Right cardiac atrium (tissue), 5 donors: ENCODE data around the gene PYHIN1. TPM values are rescaled to one million over a fixed set of nuclear protein-coding genes. Genes with fewer than 3 reads are reported as not detected.
"Not testable (repeated sequence)": the region's sequence is repeated elsewhere in the genome, so short reads cannot be mapped to it uniquely, and the experiment has no call there.

Source experiments
- ATAC-seq, 2 donors: fragments of 200-7000 bp; cut with Tn5 transposase; one replicate each; pipeline versions ENCODE4 v1.8.0 to v1.9.1; 2020; ENCODE audit warnings: moderate library complexity in 2 of 2, mild to moderate bottlenecking in 1 of 2
- DNase-seq, 3 donors: peaks; one replicate each; pipeline ENCODE4 v3.0.0-alpha.2; 2020
- H3K27ac ChIP-seq: one replicate; pipeline ENCODE4 v1.5.1; 2013; ENCODE audit warnings: mild to moderate bottlenecking, low read length, control low read depth, moderate library complexity
- H3K27me3 ChIP-seq: one replicate; pipeline ENCODE4 v1.6.1; 2013; ENCODE audit not compliant: control insufficient read depth, insufficient read depth
- H3K4me1 ChIP-seq: one replicate; pipeline ENCODE4 v1.6.1; 2013; ENCODE audit warnings: low read length; ENCODE audit not compliant: control insufficient read depth, insufficient read depth
- H3K4me3 ChIP-seq: one replicate; pipeline ENCODE4 v1.5.1; 2013; ENCODE audit warnings: low read length, control low read depth
- H3K9me3 ChIP-seq: one replicate; pipeline ENCODE4 v1.6.1; 2013; ENCODE audit warnings: low read length; ENCODE audit not compliant: control insufficient read depth
- WGBS: extraction: QIAGEN DNeasy Blood & Tissue Kit; methylation state at CpG from one replicate; pipeline ENCODE4 v1.1.7; 2013; 5-methylcytosine and 5-hydroxymethylcytosine counted together
- intact Hi-C, 4 donors: fragments of 100-400 bp; cut with DNase I; formaldehyde crosslinking; loops; one replicate each; pipeline versions ENCODE4 v1.11.0 to v1.14.0; 2022 to 2023
- polyA plus RNA-seq: library from polyadenylated mRNA; stranded (reverse); fragments of 200-250 nt; gene quantifications from one replicate; pipeline ENCODE4 v1.2.3, GENCODE V29; 2013
- total RNA-seq, 4 donors: library from RNA; stranded (reverse); fragmentation: NEBNext Ultra II Directional; extraction: Animal tissue kit (Norgen Biotek cat#: 25700); gene quantifications; one replicate each; pipeline ENCODE4 v1.2.1, GENCODE V29; 2021
- donor health status: healthy with polysubstance abuse.
- donor health status: DM: no; HTN: yes; CAD: no.
- donor health status: DM: no; HTN: no; CAD: no.
- donor health status: DM: no; HTN: yes; CAD: no; lungs with severe emphysema.
- donor health status: DM: yes; HTN: yes; CAD: no.

The PYHIN1 gene
- total and polyA plus RNA-seq, 5 donors: 0.20 to 0.66 (median 0.59) TPM; not detected in 1

DNA sequence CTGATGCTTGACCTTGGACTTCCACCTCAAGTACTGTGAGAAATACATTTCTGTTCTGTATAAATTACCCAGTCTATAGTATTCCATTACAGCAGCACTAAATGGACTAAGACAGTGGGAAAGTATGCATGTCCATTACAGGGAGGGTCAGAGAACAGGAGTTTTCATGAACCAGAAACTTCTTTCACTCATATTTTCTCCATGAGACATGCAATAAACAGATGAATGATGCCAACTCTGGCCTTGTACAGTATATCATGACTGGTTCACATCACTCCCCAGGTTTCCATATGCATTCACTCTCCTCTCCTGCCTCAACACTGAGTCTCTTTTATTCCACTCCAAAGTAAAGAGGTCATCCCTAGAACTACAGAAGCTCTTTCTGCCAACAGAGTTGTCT lies 73.8 kb downstream of the PYHIN1 start:
- Histone ChIP-seq H3K27ac (peak overlapping the region; percentile 57), H3K4me3 (no peak overlapping the region), H3K9me3 (no peaks in the 10 kb centered on the region), H3K27me3 (no peaks in the 10 kb centered on the region), H3K4me1 (no peaks in the 10 kb centered on the region)
- no peak for ATAC-seq
- intact Hi-C loops: no loop called here
- no peak for DNase-seq

GRCh38 chr1:159005676-159006075 lies 74.3 kb downstream of the PYHIN1 start:
- intact Hi-C loops: no loop called here
- peak overlapping the region; percentile 57 for H3K27ac ChIP-seq
- DNase-seq: peak in 2 of 3 donors; percentile 29 to 60
- H3K27me3 ChIP-seq: no peaks in the 10 kb centered on the region
- H3K4me3 ChIP-seq: no peak overlapping the region
- no peaks in the 10 kb centered on the region for H3K4me1 ChIP-seq
- H3K9me3 ChIP-seq: no peaks in the 10 kb centered on the region
- ATAC-seq: peak; percentile 56 to 71
- 33% methylated on average over 6 of the region's 6 CpGs for WGBS

- H3K9me3 ChIP-seq, DNase-seq, ATAC-seq, H3K27me3 ChIP-seq, H3K4me3 ChIP-seq, intact Hi-C loops, H3K4me1 ChIP-seq: not testable (repeated sequence)
- WGBS: 66% methylated on average over 11 of the region's 11 CpGs
- peak overlapping the region; percentile 57 for H3K27ac ChIP-seq
These were observed 75.0 kb downstream of the PYHIN1 start for GRCh38 chr1:159006210-159006807.

GRCh38 chr1:159007726-159008125 lies 76.4 kb downstream of the PYHIN1 start:
- no peak overlapping the region for H3K4me3 ChIP-seq
- H3K27ac ChIP-seq: no peak overlapping the region
- intact Hi-C loops: no loop called here
- H3K27me3 ChIP-seq: no peaks in the 10 kb centered on the region
- no peaks in the 10 kb centered on the region for H3K9me3 ChIP-seq
- DNase-seq: no peak
- no peaks in the 10 kb centered on the region for H3K4me1 ChIP-seq
- no peak for ATAC-seq

- Histone ChIP-seq H3K4me1 (no peaks in the 10 kb centered on the region), H3K27me3 (no peaks in the 10 kb centered on the region), H3K4me3 (no peak overlapping the region), H3K9me3 (no peaks in the 10 kb centered on the region), H3K27ac (peak overlapping the region; percentile 48)
- intact Hi-C loops: no loop called here
- DNase-seq (no peak), ATAC-seq (peak in 1 of 2 donors; percentile 2)
- WGBS: 47% methylated on average over 4 of the region's 4 CpGs
These were observed 77.4 kb downstream of the PYHIN1 start for GRCh38 chr1:159008744-159009188.

DNA sequence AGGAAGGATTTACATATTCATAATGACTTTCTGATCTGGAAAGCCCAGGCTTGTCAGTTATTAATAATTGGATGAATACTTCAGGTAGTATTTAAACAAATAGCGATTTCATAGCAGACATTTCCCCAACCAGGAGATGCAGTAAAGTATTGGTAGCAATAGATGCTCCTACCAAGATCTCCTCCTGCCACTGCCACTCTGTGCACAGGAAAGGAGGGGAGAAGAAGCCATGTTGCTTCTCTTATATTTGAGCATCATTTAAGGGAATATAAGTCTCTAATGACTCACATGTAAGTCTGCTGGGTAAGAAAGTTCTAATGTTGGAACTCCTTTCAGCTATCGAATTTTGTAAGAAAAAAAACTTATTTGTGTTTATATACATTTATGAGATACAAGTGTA lies 77.9 kb downstream of the PYHIN1 start:
- WGBS: 51% methylated on average over 2 of the region's 2 CpGs
- Histone ChIP-seq H3K4me1 (peaks cover 3% of the 10 kb centered on the region), H3K27ac (peak overlapping the region; percentile 82), H3K27me3 (no peaks in the 10 kb centered on the region), H3K4me3 (peak overlapping the region; percentile 93), H3K9me3 (no peaks in the 10 kb centered on the region)
- intact Hi-C loops: no loop called here
- no peak for ATAC-seq
- no peak for DNase-seq

DNA sequence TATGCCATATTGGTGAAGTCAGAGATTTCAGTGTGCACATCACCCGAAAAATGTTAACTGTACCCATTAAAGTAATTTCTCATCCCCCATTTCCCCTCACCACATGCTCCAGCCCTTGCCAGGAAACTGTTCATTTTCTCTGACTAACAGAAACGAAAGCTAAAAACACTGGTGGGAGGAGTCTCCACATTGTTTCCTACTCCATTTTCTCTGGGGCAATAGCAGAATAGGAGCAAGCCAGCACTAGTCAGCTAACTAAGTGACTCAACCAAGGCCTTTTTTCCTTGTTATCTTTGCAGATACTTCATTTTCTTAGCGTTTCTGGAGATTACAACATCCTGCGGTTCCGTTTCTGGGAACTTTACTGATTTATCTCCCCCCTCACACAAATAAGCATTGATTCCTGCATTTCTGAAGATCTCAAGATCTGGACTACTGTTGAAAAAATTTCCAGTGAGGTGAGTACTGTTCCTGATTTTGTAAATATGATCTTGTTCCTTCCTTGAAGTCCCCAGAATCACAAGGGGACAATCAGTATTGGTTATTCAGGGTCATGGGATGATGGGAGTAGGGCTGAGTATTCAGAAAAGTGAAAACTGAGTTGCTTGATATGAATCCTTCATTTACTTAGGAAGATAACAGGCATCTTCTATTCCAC lies 78.5 kb downstream of the PYHIN1 start, which contains the start of gene IFI16:
Gene IFI16 (plus strand): TSS at position 204 of the 658 bp plus-strand sequence. CDS start 4,774 bp downstream, outside the sequence.
- Histone ChIP-seq H3K27ac (peak within 1 kb of the TSS; percentile 82), H3K9me3 (no peaks in the 10 kb centered on the region), H3K4me3 (peak within 1 kb of the TSS; percentile 93), H3K27me3 (no peaks in the 10 kb centered on the region), H3K4me1 (peaks cover 3% of the 10 kb centered on the region)
- DNase-seq: peak in 2 of 3 donors; percentile 34 to 42
- peak; percentile 95 for ATAC-seq
- 20% methylated on average over 5 of the region's 5 CpGs for WGBS
- intact Hi-C loops: no loop called here

GRCh38 chr1:159010391-159010790 lies 79.0 kb downstream of the PYHIN1 start:
- DNase-seq: no peak
- peak overlapping the region; percentile 51 for H3K27ac ChIP-seq
- H3K4me3 ChIP-seq: peak overlapping the region; percentile 93
- no peak for ATAC-seq
- peaks cover 3% of the 10 kb centered on the region for H3K4me1 ChIP-seq
- intact Hi-C loops: no loop called here
- H3K9me3 ChIP-seq: no peaks in the 10 kb centered on the region
- no peaks in the 10 kb centered on the region for H3K27me3 ChIP-seq
- WGBS: 23% methylated on average over 5 of the region's 5 CpGs

DNA sequence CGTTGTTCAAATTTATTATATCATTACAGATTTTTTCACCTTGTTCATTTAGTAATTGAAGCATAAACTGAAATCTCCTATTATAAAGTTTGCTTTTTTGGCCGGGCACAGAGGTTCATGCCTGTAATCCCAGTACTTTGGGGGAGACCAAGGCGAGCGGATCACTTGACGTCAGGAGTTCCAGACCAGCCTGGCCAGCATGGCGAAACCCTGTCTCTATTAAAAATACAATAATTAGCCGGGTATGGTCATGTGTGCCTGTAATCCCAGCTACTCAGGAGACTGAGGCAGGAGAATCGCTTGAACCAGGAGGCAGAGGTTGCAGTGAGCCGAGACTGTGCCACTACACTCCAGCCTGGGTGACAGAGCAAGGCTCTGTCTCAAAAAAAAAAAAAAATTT lies 79.6 kb downstream of the PYHIN1 start:
- intact Hi-C loops, ATAC-seq, H3K4me1 ChIP-seq, H3K9me3 ChIP-seq, H3K27me3 ChIP-seq: not testable (repeated sequence)
- peak in 1 of 3 donors; percentile 50 for DNase-seq
- peak overlapping the region; percentile 93 for H3K4me3 ChIP-seq
- H3K27ac ChIP-seq: peak overlapping the region; percentile 62
- 23% methylated on average over 9 of the region's 9 CpGs for WGBS

- ATAC-seq (no peak), DNase-seq (no peak)
- intact Hi-C loops: no loop called here
- Histone ChIP-seq H3K9me3 (no peaks in the 10 kb centered on the region), H3K4me3 (peak overlapping the region; percentile 66), H3K27me3 (no peaks in the 10 kb centered on the region), H3K27ac (no peak overlapping the region), H3K4me1 (peaks cover 3% of the 10 kb centered on the region)
These were observed 80.4 kb downstream of the PYHIN1 start for GRCh38 chr1:159011751-159012150.

- Histone ChIP-seq H3K27me3 (no peaks in the 10 kb centered on the region), H3K4me3 (peak overlapping the region; percentile 66), H3K4me1 (peaks cover 3% of the 10 kb centered on the region), H3K9me3 (no peaks in the 10 kb centered on the region), H3K27ac (peak overlapping the region; percentile 47)
- WGBS: 47% methylated on average over 6 of the region's 6 CpGs
- ATAC-seq (no peak), DNase-seq (peak in 1 of 3 donors; percentile 47)
- intact Hi-C loops: no loop called here
These were observed 81.1 kb downstream of the PYHIN1 start for GRCh38 chr1:159012495-159012894.
